ENCODE results near the gene IPO13. TPM values are rescaled to one million over a fixed set of nuclear protein-coding genes. Genes with fewer than 3 reads are reported as not detected.

IPO13 gene
- total RNA-seq, 1 donor from 2014 or later: 6.2 TPM

DNA sequence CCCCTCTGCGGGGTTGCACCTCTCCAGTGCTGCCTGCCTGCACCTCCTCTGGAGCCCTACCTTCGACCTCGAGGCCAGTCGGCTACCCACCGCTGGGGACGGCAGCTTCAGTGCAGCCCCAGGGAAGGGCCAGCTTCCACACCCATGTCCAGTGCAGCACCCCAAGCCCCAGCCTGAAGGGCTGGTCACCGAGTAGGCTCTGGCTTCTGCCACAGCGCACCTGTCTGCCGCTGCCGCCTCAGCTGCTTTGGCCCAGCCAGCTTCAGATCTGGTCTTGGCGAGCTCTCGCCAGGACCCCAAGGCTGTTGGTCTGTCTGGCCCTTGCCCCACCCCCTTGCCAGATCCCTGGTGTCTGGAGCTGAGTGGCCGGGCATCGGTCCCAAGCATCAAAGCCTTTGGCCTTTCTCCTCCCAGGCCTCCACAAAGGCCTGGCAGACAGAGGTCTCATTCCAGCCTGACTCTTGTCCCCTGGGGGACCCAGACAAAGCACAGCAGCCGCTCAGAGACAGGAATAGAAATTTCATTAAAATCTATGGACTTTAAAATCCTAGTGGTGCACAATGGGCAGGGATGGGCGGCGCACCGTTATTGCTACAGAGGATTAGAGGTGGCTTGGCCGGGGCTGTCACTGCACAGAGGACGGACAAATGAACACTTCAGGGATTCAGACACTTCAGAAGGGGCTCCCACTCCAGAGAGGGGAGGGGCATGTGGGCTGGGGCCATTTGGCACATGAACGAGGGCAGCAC lies 49.4 kb downstream of the IPO13 start:
- no peaks in the 10 kb centered on the region for H3K27me3 ChIP-seq
- peak overlapping the region; percentile 36 to 37 for H3K27ac ChIP-seq
- TF ChIP-seq, protein P1, sequence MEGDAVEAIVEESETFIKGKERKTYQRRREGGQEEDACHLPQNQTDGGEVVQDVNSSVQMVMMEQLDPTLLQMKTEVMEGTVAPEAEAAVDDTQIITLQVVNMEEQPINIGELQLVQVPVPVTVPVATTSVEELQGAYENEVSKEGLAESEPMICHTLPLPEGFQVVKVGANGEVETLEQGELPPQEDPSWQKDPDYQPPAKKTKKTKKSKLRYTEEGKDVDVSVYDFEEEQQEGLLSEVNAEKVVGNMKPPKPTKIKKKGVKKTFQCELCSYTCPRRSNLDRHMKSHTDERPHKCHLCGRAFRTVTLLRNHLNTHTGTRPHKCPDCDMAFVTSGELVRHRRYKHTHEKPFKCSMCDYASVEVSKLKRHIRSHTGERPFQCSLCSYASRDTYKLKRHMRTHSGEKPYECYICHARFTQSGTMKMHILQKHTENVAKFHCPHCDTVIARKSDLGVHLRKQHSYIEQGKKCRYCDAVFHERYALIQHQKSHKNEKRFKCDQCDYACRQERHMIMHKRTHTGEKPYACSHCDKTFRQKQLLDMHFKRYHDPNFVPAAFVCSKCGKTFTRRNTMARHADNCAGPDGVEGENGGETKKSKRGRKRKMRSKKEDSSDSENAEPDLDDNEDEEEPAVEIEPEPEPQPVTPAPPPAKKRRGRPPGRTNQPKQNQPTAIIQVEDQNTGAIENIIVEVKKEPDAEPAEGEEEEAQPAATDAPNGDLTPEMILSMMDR (IDR thresholded peaks at IDR 0.05): no peak
- DNase-seq (ENCODE audit: low spot score in 2 of 2): no peak
- H3K4me3 ChIP-seq: no peak overlapping the region
- no peaks in the 10 kb centered on the region for H3K9me3 ChIP-seq
- peaks cover 4 to 14% of the 10 kb centered on the region in 2 donors for H3K4me1 ChIP-seq
- intact Hi-C loops (cut with DNase I): loop anchor here (10.0 kb wide), 1 partner anchor 1661 kb away; the partner anchor contains the start of gene FOXJ3
- no peaks in the 10 kb centered on the region for H3K36me3 ChIP-seq

DNA sequence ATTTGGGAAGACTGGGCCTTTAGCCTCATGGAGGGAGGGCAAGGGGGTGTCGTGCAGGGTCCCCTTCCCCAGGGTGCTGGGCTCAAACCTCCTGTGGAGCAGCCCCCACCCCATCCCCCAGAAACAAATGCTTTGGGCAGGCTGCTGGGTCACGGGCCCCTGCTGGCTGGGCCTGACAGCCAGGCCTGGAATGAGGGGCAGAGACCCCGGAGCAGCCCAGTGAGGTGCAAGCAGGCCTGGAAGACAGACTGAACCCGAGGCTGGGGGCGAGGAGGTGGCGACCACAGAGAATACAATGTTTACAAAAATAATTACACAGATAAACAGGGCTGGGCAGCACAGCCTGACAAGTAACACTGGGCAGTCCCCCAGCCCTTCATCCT lies 50.0 kb downstream of the IPO13 start:
- peak overlapping the region; percentile 36 to 37 for H3K27ac ChIP-seq
- DNase-seq (ENCODE audit: low spot score in 2 of 2): no peak

DNA sequence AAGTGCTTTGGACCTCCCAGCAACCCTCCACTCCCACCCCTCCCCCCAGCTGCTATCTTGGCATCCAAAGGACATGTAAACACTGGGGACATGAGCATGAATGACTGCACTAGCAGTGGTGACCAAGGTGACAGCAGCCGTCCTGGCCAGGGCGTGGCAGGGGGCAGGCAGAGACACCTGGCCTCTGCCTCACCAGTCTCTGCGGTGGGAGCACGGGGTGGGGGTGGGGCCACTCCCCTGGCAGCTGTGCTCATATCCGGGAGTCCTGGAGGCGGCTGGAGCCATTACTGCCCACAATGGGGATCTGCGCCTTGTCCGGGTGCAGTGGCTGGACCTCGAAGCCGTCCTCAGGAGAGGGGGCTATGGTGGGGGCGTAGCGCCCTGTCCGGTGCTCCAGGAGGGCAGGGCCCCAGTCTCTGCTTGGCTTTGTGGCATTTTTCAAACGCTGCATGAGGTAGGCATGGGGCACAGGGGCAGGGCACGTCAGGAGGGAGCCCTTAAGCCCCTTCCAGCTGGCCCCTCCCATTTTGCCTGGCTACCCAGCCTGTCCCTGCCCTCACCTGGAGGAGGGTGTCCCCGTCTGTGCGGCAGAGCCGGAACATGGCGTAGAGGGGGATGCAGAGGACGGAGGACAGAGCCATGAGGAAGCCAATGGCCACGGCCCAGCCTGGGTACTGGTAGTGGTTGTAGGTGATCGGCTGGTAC lies 50.7 kb downstream of the IPO13 start:
- H3K36me3 ChIP-seq: no peaks in the 10 kb centered on the region
- no peak for DNase-seq (ENCODE audit: low spot score in 2 of 2)

More for the DNA sequence above, 50.0 kb downstream of the IPO13 start:
- intact Hi-C loops (cut with DNase I): loop anchor here (10.0 kb wide), 1 partner anchor 1662 kb away; the partner anchor contains the start of gene FOXJ3
- peaks cover 4 to 13% of the 10 kb centered on the region in 2 donors for H3K4me1 ChIP-seq
- no peaks in the 10 kb centered on the region for H3K36me3 ChIP-seq
- no peak overlapping the region for H3K4me3 ChIP-seq
- H3K9me3 ChIP-seq: no peaks in the 10 kb centered on the region
- H3K27me3 ChIP-seq: no peaks in the 10 kb centered on the region
- TF ChIP-seq, protein P1 (IDR thresholded peaks at IDR 0.05): no peak

DNA sequence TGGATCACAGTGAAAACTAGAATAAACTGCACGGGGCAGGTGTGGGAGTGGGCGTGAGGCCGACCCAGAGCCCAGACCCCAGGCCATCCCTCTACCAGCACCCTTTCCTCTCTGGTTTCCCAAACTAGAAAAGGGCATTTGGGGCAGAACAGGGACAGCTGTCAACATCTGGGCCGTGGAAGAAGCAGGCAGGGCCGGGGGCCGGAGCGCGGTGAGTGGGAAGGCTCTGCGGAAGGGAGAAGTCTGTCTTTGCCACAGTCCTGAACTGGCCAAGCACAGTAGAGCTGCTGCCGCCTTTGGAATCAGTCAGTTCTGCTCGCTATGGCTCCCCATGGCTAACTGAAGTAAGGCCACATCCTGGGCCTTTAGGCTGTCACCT lies 51.2 kb downstream of the IPO13 start:
- no peak for DNase-seq (ENCODE audit: low spot score in 2 of 2)
- Histone ChIP-seq H3K4me3 (no peak overlapping the region), H3K9me3 (no peaks in the 10 kb centered on the region), H3K4me1 (peaks cover 4 to 10% of the 10 kb centered on the region in 2 donors), H3K36me3 (no peaks in the 10 kb centered on the region), H3K27ac (no peak overlapping the region), H3K27me3 (no peaks in the 10 kb centered on the region)
- TF ChIP-seq, protein P1 (IDR thresholded peaks at IDR 0.05): no peak
- intact Hi-C loops (cut with DNase I): loop anchor here (10.0 kb wide), 1 partner anchor 1663 kb away; the partner anchor contains the start of gene FOXJ3

More for the DNA sequence above, 50.7 kb downstream of the IPO13 start:
- peaks cover 4 to 10% of the 10 kb centered on the region in 2 donors for H3K4me1 ChIP-seq
- no peaks in the 10 kb centered on the region for H3K27me3 ChIP-seq
- intact Hi-C loops (cut with DNase I): loop anchor here (10.0 kb wide), 1 partner anchor 1663 kb away; the partner anchor contains the start of gene FOXJ3
- H3K27ac ChIP-seq: no peak overlapping the region
- H3K9me3 ChIP-seq: no peaks in the 10 kb centered on the region
- no peak overlapping the region for H3K4me3 ChIP-seq
- TF ChIP-seq, protein P1 (IDR thresholded peaks at IDR 0.05): no peak

DNA sequence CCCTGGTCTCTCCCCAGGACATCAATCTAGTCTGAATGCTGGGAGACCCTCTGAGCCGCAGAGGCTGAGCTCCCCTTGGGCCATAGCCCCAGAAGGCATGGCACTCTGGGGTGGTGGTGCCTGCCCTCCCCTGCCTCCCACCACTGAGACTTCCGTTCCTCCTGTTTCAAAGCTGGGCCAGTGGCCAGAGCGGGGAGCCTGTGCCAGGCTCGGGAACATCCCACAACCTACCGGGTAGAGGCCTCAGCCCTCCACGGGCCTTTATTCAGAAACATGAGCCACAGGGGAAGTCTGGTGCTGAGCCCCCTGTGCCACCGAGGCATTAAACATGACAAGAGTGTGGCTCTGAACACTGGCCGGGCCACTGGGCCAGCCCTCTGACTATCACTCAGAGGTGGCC lies 52.7 kb downstream of the IPO13 start:
- H3K27ac ChIP-seq: no peak overlapping the region
- H3K27me3 ChIP-seq: no peaks in the 10 kb centered on the region
- H3K9me3 ChIP-seq: no peaks in the 10 kb centered on the region
- peaks cover 4 to 10% of the 10 kb centered on the region in 2 donors for H3K4me1 ChIP-seq
- H3K4me3 ChIP-seq: no peak overlapping the region
- intact Hi-C loops (cut with DNase I): loop anchor here (10.0 kb wide), 1 partner anchor 1665 kb away; the partner anchor contains the start of gene FOXJ3
- H3K36me3 ChIP-seq: no peaks in the 10 kb centered on the region
- DNase-seq (ENCODE audit: low spot score in 2 of 2): no peak
- TF ChIP-seq, protein P1 (IDR thresholded peaks at IDR 0.05): no peak

Data from ascending aorta (tissue), 2 donors.